SH-SY5Y (cell line): ENCODE results near the gene FBXL7.

Source experiments
- GATA2 ChIP-seq: IDR thresholded peaks from 2 replicates; pipeline ENCODE4 v1.6.1; 2011; ENCODE audit warnings: mild to moderate bottlenecking, low read depth, low read length
- GATA3 ChIP-seq: IDR thresholded peaks from 2 replicates; pipeline ENCODE4 v1.6.1; 2011; ENCODE audit warnings: low read depth, mild to moderate bottlenecking, low read length, moderate library complexity

Gene FBXL7

GRCh38 chr5:15690611-15691010, 190.6 kb downstream of the FBXL7 start:
- no peak for TF ChIP-seq GATA2

DNA sequence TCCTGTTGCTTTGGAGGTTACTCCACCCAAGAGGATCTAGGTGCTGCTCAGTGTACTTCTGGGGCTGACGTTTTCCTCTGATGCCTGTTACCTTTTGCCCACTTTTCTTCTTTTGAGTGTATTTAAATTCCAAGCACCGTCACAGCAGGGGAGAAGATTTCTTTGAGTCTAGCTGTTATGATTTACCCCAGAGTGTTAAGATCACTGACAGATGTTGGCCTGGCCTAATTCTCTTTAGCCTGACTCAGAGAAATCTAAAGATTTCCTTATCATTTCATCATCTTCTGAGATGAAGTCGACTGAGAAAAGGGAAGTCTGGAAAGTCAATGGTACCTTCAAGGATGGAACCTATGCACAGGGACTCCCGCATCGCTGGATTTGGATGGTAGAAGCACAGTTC, 191.5 kb downstream of the FBXL7 start:
- TF ChIP-seq GATA2, result no peak
- TF ChIP-seq GATA3, result no peak

- TF ChIP-seq GATA2, result no peak
- TF ChIP-seq GATA3, result no peak
These were observed 192.9 kb downstream of the FBXL7 start for GRCh38 chr5:15692706-15693381.

- TF ChIP-seq GATA3, result no peak
- TF ChIP-seq GATA2, result no peak
These were observed 193.4 kb downstream of the FBXL7 start for GRCh38 chr5:15693382-15693728.

DNA sequence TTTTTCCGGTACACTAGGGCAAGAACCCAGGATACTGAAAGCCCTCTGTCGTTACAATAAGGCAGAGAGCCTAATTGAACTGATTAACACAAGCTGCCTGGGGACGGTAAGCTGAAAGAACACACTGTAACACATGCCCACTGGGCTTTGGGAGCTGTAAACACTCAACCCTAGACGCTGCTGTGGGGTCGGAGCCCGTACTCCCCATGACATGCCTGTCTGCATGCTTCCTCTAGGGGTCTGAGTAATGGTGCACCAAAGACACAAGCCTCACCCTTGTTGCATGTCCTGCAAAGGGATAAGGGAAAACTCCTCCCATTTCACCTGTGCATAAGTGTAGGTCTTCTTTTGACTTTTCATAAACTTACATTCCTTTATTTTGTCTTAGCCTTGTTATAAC, 194.0 kb downstream of the FBXL7 start:
- no peak for TF ChIP-seq GATA3
- no peak for TF ChIP-seq GATA2

DNA sequence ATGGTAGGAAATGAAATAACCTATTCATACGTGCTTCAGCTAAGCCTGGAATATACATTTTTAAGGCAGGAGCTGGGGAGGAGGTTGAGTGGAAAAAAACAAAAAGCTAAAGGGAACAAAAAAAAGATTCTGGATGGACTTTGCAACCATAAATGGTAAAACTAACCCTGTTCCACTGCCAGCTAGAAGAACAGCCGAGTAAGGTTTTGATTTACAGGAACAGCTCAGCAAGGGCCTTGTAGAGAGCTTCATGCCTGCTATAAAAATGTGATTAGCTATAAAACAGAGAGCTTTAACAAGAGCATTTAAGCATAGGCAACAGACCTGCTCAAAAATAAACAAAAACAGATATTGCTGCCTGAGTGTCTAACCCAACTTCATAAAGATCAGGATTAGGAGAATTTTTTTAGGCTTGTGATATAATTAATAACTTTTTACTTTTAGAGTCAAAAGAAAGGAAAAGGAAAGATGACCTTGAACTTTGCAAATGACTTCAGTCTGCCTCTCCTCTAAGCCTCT, 194.8 kb downstream of the FBXL7 start:
- TF ChIP-seq GATA3 (no peak), GATA2 (no peak)

GRCh38 chr5:15695215-15695731, 195.3 kb downstream of the FBXL7 start:
- TF ChIP-seq GATA3, result no peak
- no peak for TF ChIP-seq GATA2

- TF ChIP-seq GATA3, result no peak
- TF ChIP-seq GATA2, result no peak
These were observed 200.4 kb downstream of the FBXL7 start for GRCh38 chr5:15700373-15700772.

- no peak for TF ChIP-seq GATA2
- no peak for TF ChIP-seq GATA3
These were observed 202.1 kb downstream of the FBXL7 start for GRCh38 chr5:15702102-15702501.

- TF ChIP-seq GATA2, result no peak
- no peak for TF ChIP-seq GATA3
These were observed 203.9 kb downstream of the FBXL7 start for GRCh38 chr5:15703901-15704300.

DNA sequence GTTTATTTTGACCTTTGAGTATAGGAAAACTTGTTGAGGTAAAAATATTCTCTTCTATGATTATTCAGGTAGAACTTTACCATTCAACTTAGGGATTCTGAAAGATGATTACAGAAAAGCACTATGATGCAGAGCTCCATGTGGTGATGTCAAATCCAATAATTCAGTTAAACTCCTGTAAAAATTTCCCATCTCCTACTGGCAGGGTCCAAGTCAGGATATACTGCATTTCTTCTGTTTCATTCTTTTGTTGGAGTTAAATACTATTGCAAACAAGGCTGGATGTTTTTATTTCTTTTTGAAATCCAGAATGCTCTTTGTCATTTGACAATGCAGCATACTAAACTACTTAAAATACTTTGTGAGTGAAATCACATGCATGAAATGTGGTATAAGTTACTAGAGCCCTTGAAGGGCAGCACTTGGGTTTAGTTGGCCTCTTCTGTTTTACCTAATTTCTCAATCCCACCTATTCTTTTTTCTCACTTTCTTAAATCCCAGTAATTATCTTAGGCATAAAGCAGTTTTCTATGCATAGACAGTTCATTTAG, 204.5 kb downstream of the FBXL7 start:
- no peak for TF ChIP-seq GATA2
- no peak for TF ChIP-seq GATA3

DNA sequence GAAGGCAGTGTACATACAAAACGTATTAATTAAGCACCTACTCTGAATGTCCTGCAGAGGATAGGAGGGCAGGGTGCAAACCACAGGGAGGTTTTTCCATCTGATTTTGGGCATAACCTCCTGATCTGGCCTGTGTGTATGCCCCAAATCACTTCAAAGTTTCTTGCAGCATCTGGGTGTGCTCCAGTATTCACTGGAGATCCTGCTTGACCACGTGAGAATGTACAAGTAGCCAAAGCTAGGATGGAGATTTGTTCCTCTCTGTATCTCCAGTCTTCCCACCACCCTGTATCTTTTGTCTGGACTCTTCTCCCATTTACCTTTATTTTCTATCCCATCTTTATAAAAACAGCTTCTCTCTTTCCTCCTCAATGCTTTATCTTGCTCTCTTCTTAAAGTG, 207.7 kb downstream of the FBXL7 start:
- no peak for TF ChIP-seq GATA2
- TF ChIP-seq GATA3, result no peak

- peak; percentile 95 for TF ChIP-seq GATA3
- TF ChIP-seq GATA2, result peak; percentile 85
These were observed 211.9 kb downstream of the FBXL7 start for GRCh38 chr5:15711892-15712291.

DNA sequence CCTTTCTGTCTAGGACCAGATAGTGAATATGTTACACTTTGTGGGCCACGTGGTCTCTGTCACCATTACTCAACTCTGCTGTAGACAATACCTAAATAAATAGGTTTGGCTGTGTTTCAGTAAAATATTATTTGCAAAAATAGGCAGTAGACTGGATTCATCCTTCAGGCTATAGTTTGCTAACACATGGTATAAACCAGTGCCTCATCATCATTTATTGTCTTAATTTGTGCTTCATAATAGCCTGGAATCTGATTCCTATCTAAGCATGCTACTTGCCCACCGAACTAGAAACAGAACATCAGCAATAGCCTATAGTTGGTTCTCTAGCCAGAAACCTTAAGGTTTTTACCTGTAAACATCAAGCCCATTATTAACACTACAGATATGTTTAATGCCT, 215.6 kb downstream of the FBXL7 start:
- peak; percentile 80 for TF ChIP-seq GATA2
- TF ChIP-seq GATA3, result peak; percentile 89

- TF ChIP-seq GATA2, result no peak
- TF ChIP-seq GATA3, result no peak; the same call in 1 of the 2 replicates
These were observed 216.0 kb downstream of the FBXL7 start for GRCh38 chr5:15715967-15716366.

GRCh38 chr5:15717001-15717400, 217.0 kb downstream of the FBXL7 start:
- TF ChIP-seq GATA2, result no peak
- TF ChIP-seq GATA3, result no peak
